ENCODE results near the gene RAP1GAP. TPM values are rescaled to one million over a fixed set of nuclear protein-coding genes. Genes with fewer than 3 reads are reported as not detected.

RAP1GAP gene
- total and polyA plus RNA-seq, 7 donors = 0.04 to 0.57 (median 0.21) TPM; not detected in 2

GRCh38 chr1:21663248-21663950 is 5.8 kb downstream of the RAP1GAP start:
- Histone ChIP-seq H3K4me1 (no peaks in the 10 kb centered on the region), H3K36me3 (ENCODE audit: insufficient read depth in 1 of 2, low read depth in 1 of 2) (no peaks in the 10 kb centered on the region), H3K27me3 (ENCODE audit: insufficient read depth in 3 of 3, low read length in 2 of 3) (peaks cover 0 to 91% (median 19%) of the 10 kb centered on the region in 3 donors), H3K27ac (no peak overlapping the region), H3K9me3 (no peaks in the 10 kb centered on the region), H3K4me3 (no peak overlapping the region)
- TF ChIP-seq CTCF (IDR thresholded peaks at IDR 0.05) = no peak
- intact Hi-C loops (cut with DNase I) = no loop called here
- 27 to 42% (median 37%) methylated on average over 10 to 11 of the region's 11 CpGs for WGBS, 3 donors
- ATAC-seq = no peak
- no peak for DNase-seq

GRCh38 chr1:21662426-21663247 is 6.5 kb downstream of the RAP1GAP start:
- 63 to 67% (median 64%) methylated on average over 6 of the region's 6 CpGs for WGBS, 3 donors
- H3K36me3 ChIP-seq (ENCODE audit: insufficient read depth in 1 of 2, low read depth in 1 of 2) = no peaks in the 10 kb centered on the region
- no peak overlapping the region for H3K4me3 ChIP-seq
- intact Hi-C loops (cut with DNase I) = no loop called here
- H3K27ac ChIP-seq = no peak overlapping the region
- DNase-seq (no peak), ATAC-seq (no peak)
- TF ChIP-seq CTCF (IDR thresholded peaks at IDR 0.05) = no peak
- no peaks in the 10 kb centered on the region for H3K9me3 ChIP-seq
- H3K27me3 ChIP-seq (ENCODE audit: insufficient read depth in 3 of 3, low read length in 2 of 3) = peaks cover 0 to 84% (median 14%) of the 10 kb centered on the region in 3 donors
- no peaks in the 10 kb centered on the region for H3K4me1 ChIP-seq

- H3K9me3 ChIP-seq = no peaks in the 10 kb centered on the region
- 50 to 60% (median 57%) methylated on average over 5 of the region's 5 CpGs for WGBS, 3 donors
- H3K4me1 ChIP-seq = no peaks in the 10 kb centered on the region
- no peak for TF ChIP-seq CTCF (IDR thresholded peaks at IDR 0.05)
- DNase-seq = no peak
- no peak for ATAC-seq
- H3K27ac ChIP-seq = no peak overlapping the region
- intact Hi-C loops (cut with DNase I) = no loop called here
- no peak overlapping the region for H3K4me3 ChIP-seq
- H3K27me3 ChIP-seq (ENCODE audit: insufficient read depth in 3 of 3, low read length in 2 of 3) = peaks cover 0 to 76% (median 10%) of the 10 kb centered on the region in 3 donors
- H3K36me3 ChIP-seq (ENCODE audit: insufficient read depth in 1 of 2, low read depth in 1 of 2) = no peaks in the 10 kb centered on the region
These were observed 7.3 kb downstream of the RAP1GAP start for GRCh38 chr1:21661886-21662285.

- no peak for TF ChIP-seq CTCF (IDR thresholded peaks at IDR 0.05)
- DNase-seq (no peak), ATAC-seq (no peak)
- intact Hi-C loops (cut with DNase I) = loop anchor here (2.0 to 10.0 kb wide), 4 partner anchors 148 to 425 kb away; no protein-coding TSS in a partner anchor
- Histone ChIP-seq H3K9me3 (no peaks in the 10 kb centered on the region), H3K27ac (no peak overlapping the region), H3K4me1 (no peaks in the 10 kb centered on the region), H3K36me3 (ENCODE audit: insufficient read depth in 1 of 2, low read depth in 1 of 2) (no peaks in the 10 kb centered on the region), H3K27me3 (ENCODE audit: insufficient read depth in 3 of 3, low read length in 2 of 3) (peaks cover 0 to 57% (median 12%) of the 10 kb centered on the region in 3 donors), H3K4me3 (no peak overlapping the region)
- WGBS, 3 donors = 37 to 44% (median 42%) methylated on average over 4 of the region's 4 CpGs
These were observed 9.2 kb downstream of the RAP1GAP start for GRCh38 chr1:21659924-21660326.

All from psoas muscle (tissue), 8 donors.